Esophagus muscularis mucosa (tissue), 3 donors: ENCODE measurements around the gene MGST2.

Source experiments
- CTCF ChIP-seq, 3 experiments: fragments of 200-600 bp in 2 of 3; fragments of 450-650 bp in 1 of 3; sonication (generic) in 2 of 3; IDR thresholded peaks; one replicate each; pipeline ENCODE4 v1.5.1; 2017 to 2019; ENCODE audit warnings: antibody characterized with exemption in 3 of 3, mild to moderate bottlenecking in 2 of 3, moderate library complexity in 1 of 3
- POLR2A ChIP-seq: fragments of 450-650 bp; IDR thresholded peaks from one replicate; pipeline ENCODE4 v1.6.1; 2017; ENCODE audit warnings: antibody characterized with exemption, moderate library complexity, mild to moderate bottlenecking, low read depth

- TF ChIP-seq POLR2A (no peak), CTCF (IDR thresholded peaks at IDR 0.05) (no peak)
Observed at GRCh38 chr4:139630991-139631390, 34.6 kb upstream of the MGST2 start.
